GM04504 (cell line): ENCODE results near the gene ALLC.

Source experiments
- DNase-seq: peaks from one replicate; pipeline ENCODE4 v3.0.0-alpha.2; 2012; ENCODE audit warnings: low read depth

Gene ALLC

DNA sequence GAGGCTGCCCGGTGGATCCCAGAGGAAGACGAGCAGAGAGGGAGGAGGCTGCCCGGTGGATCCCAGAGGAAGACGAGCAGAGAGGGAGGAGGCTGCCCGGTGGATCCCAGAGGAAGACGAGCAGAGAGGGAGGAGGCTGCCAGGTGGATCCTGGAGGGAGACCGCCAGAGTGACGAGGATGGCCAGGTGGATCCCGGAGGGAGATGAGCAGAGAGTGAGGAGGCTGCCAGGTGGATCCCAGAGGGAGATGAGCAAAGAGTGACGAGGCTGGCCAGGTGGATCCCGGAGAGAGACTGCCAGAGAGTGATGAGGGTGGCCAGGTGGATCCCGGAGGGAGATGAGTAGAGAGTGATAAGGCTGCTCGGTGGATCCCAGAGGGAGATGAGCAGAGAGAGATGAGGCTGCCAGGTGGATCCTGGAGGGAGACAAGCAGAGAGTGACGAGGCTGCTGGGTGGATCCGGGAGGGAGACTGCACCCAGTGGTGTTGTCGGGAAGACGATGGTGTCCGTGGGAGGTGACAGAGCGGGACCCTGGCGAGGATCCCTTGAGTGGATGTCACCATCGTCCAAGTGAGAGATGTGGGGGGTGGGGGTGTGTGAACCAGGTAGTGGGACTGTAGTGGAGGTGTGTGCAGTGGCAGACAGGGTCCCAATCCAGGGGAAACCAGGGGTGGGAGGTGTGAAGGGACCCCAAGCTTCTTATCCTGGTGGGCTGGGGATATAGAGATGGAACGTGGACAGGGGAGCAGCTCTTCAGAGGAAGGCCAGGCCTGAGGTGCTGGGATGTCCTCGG, 67.7 kb downstream of the ALLC start:
- DNase-seq = no peak

DNA sequence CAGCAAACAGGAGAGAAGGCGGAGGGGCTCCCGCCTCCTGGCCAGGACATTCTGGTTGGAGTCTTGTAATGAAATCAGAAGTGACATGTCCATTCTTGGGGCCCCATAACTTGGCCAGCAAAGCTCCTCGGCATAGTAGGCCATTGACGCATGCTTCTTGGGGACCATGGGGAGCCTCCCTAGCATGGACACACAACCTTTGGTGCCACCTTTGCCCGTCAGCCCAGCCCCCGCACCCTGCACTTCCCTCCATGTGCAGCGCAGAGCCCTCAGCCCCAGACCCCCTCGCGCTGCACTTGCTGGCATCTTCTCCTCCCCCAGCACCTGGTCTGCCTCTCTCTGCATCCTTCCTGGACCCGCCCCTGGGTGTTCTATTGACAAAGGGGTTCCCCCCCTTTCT, 68.5 kb downstream of the ALLC start:
- DNase-seq = no peak

DNA sequence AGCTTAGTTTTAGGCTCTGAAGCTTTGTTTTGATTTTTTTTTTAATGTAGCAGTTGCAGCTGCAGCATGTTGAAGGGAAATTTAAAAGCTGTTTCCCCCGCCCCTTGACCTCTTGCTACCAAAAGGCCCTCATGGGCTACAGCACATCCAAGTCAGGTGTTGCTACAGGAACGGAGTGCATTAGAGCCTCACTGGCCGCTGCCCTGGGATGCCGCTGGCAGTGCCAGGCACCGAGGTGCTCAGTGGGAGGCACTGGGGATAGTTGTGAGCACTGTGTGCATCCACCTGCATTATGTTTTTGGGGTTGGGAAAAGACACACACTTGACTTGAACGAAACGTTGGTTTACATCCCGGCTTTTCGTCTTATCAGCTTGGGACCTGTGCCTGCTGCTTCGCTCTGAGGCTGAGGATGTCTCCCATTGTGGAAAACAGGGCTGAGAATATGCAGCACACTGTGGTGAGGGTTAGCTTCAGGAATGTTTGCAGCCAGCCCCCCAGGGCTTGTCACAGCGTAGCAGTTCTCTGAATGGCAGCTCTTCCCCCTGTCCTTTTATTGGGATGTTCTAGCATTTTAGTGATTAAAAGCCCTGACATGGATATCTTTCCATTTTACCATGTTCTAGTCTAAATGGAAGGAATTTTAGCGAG, 69.5 kb downstream of the ALLC start:
- DNase-seq = no peak

DNA sequence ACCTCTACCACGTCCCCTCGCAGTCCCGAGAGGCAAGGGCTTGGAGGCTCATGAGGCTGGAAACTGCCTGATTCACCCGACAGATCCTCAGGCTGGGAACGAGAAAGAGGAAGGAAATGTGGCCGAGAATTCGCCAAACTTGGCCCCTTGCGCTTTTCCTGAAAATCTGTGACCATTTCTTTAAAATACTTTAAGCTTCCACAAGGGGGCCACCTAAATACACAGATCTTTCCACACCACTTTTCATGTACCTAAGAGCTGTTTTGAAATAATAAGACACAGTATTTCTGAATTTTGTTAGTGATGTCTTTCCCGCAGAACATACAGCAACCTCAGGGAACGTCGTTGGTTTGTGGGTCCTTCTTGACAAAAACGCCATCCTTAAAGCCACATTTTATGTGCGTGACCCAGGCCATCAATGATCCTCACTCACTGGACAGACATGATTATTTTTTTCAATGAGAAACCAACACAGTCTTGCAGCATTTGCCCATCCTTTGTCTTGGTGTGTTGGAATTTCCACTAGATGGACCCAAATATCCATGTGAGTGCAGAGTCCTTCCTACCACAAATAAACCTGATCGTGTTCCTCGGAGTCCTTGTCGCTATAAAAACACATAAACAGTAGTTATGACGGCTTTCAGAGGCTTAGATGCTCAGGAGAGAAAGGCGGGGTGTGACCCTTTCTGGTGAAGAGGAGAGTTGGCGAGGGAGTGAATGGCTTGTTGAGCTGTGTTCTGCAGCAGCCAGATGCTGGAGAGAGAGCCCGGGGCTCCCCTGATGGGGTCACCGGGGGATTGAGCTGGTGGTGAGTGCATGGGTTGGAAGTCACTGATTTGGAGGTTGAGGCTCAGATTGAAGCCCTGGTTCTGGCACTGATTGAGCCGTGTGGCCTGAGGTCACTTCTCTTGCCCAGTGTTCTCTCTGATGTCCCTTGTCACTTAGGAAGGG, 70.4 kb downstream of the ALLC start:
- no peak for DNase-seq

DNA sequence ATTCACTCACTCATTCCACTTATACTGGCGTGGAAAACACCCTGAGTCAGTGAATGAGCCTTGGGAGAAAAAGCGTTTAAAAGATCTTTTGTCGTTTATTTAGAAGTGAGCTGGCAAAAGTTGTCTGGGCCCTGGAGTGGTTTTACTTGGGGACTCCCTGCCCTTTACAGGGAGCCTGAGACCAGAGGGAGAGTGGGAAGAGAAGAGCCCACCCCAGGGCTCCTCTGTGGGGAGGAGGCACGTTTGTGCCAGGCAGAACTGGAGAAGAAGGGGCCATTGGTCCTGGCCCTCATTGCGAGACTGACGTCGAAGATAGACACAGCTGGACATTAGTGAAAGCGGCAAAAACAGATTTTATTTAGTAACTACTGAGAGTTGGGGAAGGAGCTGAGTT, 71.1 kb downstream of the ALLC start:
- DNase-seq = no peak

DNA sequence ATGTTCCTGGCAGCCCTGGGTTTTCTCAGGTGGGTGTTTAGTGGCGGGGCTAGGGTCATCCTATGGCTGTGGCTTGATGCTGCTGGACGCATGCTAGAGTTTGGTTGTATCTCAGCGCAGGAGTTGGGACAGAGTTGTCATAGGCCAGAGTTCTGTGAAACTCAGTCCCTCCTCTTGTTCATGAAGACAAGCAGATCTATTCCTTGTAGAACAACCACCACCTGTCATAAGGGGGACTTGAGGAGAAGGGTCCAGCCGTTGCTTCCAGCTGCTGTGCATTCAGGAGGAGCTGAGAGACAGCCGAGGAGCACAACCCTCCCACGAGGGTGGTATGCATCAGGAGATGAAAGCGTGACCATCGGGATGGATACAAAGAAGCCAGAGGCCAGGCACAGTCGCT, 71.8 kb downstream of the ALLC start:
- DNase-seq = no peak

DNA sequence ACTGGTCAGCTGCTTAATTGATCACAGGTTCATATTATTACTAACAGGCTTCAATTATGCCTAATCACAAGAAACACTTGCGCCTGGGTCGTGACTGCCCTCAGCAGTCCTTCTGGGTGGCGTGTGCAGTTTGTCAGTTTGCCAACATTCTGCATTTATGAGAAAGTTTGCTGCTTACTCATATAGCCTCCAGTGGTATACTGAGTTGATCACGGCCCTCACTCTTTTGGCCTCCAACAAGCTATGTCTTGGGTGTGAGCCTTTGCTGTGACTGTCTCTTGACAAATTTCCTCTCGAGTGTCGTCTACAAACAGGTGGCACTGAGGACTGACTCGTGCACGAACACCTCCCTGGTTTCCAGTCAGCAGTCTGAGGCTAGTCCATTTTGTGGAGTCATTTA, 72.6 kb downstream of the ALLC start:
- no peak for DNase-seq

DNA sequence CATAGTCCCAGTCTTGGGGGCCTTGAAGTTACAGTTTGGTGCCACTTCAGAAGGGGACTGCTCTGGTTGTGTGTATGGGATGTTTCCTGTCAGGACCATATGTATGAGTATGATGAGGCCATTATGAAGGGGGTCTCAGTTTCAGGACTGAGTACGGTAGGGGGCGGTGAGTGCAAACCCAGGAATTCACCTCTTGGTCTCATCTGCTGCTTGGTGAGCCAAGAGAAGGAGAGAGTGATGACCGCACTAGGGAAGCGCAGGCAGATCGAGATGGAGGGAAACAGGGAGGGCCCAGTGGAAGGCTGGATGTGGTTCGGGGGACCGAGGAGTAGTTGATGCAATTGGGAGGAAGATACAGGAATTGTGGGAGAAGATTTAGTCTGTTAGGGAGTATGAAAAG, 73.8 kb downstream of the ALLC start:
- no peak for DNase-seq

DNA sequence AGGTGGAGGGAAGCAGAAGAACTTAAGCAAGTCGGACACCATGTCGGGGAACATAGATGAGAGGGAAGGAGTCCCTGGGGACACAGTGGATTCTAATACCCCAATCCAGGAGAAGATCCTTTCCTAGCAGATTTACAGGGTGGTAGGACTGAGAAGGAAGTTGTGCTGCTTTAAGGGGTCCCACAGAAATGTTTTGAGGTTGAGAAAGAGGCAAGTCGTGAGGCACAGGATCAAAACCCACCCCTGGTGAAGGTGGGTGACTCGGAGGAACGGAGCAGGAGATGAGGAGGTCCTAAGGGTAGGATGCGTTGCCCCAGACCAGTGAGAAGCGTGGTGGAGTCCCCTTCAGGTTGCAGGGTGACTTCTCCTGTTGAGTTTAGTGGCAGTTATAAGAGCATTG, 78.1 kb downstream of the ALLC start:
- DNase-seq = no peak

DNA sequence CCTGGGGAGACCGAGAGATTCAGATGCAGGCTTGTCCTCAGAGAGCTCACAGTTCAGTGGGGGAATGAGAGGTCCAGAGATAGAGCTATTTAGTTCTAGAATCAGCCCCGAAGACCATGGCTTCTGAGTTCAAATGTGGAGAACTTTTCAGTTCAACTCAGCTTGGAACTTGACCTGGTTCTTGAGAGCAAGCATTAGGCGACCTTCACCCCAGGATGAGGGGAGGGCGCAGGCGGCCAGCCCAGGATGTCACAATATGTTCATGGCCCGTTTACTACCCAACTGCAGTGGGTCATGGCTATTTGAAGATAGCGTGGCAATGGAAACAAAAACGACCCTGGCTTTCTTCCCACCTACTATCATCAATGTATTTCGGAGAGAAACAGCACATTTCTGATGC, 79.1 kb downstream of the ALLC start:
- no peak for DNase-seq

DNA sequence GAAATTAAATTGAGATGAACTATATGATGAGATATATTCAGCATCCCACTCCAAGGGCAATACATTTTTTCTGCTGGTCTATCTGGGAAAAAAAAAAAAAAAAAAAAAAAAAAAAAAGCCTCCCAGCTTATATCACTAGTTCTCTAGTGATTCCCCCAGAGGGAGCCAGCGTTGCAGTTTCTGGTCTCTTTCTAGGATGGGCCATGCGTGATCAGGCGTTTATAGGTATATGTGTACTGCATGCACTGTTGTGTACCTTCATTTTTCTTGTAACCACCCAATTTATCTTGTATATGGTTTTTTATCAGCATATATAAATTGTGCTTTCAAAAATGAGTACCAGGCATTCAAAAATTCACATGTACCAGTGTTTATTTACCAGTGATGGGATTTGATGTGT, 80.5 kb downstream of the ALLC start:
- DNase-seq = no peak

DNA sequence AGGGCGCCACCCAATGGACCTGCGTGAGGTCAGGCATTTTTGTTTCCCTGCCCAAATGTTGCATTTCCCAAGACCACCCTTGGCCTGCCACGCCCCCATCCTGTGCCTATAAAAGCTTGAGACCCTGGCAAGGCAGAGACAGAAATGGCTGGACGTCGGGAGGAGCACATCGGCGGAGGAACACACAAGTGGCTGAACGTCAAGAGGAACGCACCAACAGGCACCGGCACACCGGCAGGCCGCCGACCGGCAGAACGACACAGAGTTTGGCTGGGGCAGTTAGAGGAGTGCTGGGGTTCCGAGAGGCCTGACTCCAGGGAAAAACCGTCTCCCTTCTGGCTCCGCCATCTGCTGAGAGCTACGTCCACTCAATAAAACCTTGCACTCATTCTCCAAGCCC, 81.3 kb downstream of the ALLC start:
- DNase-seq = no peak

DNA sequence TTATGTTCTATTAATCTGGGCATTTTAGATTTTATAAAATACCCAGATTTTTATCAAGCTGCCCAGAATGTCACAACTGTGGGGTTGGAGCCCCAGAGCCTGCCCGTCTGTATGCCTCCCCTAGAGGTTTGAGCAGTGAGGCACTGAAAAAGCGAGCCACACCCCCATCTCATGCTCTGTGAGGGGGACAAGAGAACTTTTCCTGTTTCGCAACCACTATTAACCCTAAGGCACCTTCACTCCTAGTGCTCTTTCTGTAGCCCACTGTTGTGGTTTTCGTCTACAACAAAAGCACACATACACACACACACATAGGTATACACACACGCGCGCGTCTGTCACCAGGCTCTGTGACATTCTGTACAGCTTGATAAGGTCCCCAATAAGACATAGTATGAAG, 83.4 kb downstream of the ALLC start:
- no peak for DNase-seq

DNA sequence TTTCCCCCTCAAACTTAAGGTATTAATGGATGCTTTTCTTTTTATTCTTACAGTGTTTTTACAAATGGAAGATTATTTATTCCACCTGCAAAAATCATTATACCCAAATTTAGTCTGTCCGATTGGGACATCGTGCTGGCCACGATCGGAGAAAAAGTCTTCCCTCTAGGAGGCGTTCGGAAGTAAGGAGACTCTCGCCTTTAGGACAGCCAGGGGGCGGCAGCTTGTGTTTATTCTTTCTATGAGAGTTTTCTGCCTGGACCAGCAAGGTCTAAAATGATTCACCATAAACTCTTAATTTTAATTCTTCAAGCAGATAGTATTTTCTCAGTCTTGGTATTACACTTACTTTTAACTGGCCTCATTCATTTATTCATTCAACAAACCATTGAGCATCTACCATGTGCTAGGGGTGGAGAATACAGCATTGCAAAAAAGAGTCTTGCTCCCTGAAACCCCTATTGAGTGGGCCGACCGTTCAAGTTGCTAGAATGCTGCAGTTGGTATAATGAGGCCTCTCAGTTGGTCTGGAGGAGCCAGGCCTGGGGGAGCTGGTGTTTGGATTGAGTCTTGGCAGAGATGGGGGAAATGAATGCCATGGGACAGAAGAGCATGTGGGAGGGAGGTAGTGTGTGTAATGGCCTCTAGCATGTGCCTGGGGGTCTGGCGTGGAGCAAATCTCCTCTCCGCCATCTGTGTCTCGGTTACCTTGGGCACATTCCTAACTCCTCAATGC, 84.0 kb downstream of the ALLC start:
- no peak for DNase-seq

DNA sequence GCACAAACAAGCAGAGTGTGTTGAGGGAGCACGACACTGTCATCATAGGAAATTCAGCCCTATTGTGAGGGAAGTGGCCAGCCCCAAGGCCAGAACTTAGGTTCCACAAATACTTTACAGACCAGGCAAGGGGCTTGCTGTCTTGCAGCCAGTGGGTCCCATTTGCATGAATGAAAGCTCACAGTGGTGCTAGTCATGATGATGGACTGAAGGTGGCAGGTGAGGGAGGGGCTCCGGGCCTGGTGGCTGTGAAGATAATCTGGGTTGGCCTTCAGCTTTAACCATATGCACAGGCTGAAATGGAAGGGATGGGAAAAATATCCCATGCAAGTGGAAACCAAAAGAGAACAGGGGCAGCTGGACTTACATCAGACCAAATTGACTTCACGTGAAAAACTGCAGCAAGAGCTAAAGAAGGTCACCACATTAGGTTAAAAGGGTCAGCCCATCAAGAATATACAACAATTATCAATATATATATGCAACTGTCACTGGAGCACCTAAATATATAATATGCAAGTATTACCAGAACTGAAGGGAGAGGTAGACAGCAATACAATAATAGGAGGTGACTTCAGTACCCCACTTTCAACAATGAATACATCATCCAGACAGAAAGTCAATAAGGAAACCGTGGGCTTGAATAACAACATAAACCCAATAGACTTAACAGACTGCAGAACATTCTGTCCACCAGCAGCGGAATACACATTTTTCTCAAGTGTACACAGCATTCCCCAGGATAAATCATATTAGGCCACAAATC, 84.9 kb downstream of the ALLC start:
- DNase-seq = no peak

DNA sequence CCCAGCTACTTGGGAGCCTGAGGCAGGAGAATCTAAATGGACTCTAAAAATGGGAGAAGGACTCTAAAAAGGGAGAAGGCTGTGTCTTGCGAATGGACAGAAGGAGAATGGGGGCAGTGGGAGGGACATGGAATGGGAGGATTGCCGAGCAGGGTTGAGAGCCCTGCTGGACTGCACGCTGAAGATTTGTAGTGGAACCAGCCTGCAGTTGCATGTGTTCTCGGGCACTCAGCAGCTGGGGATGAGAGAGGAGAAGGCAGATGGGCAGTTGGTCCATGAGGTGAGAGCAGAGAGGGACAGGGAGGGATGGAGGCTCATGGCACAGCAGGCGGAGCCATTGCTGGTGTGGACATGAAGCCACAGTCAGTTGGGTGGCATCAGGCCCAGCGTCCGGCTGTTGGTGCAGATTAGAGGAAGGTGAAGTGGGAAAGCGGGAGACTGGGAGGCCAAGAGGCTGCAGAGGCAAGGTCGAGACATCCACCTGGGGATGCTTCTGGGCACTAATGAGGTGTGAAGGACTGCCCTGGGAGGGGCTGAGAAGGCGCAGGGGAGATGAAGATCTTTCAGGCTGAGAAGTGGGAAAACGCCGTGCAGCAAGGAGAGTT, 86.1 kb downstream of the ALLC start:
- no peak for DNase-seq

DNA sequence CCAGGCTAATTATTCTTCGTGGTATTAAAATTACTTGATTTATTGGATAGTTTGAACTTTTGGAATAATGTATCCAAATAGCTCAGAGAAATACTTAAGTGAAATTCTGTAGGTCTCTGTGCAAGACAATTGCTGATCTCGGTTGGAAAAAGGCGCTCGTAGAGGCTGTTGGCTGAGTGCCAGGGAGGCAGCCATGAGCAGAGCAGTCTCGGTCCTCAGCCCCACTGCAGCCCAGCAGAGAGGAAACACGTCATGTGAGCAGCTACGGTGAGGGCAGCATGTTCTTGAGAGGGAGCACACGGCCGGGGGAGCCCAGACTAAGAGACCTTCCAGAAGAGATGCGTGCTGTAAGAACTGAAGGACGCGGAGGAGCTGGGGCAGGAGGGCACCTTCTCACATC, 87.9 kb downstream of the ALLC start:
- no peak for DNase-seq

DNA sequence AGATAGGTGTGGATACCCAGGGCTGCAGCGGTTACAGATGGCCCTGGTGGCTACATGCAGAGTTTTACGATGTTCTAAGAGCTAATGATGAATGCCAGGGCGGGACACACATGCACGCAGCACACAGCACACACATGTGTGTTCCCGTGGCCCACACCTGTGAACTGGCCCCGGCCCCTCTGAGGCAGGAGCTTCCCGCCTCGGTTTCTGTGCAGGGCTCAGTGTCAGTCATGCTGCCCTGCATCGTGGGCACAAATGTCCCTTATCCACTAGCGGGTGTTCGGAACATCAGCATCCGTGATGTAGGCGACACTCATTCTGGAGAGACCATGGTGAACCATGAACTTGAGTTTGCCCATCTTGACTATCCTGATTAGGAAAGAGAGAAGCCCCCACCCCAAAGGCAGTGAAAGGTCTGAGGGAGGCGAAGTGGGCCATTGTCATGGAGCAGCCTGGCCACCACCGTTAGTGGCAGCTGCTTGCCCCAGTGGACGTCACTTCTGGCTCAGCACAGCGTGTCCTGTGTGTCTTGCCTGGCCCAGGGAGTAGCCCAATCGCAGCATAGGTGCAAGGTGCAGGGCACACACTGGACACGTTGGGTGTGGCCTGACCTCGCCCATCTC, 89.1 kb downstream of the ALLC start:
- no peak for DNase-seq

DNA sequence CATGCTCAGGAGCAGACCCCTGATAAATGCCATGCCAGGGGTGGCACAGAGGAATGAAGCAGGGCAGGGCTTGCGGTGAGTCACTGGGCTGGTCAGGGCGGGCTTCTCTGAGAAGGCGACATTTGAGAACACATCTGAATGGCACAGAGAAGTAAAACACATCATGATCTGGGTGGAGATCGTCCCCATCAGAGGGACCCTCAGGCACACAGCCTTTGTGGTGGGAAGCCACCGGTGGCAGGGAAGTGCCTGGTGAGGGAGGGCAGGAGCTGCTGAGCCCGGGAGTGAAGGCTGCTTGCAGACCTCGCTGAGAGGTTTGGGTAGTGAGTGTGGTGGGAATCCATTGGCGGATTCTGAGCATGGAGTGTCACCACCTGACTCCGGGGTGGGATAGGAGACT, 89.8 kb downstream of the ALLC start:
- no peak for DNase-seq

DNA sequence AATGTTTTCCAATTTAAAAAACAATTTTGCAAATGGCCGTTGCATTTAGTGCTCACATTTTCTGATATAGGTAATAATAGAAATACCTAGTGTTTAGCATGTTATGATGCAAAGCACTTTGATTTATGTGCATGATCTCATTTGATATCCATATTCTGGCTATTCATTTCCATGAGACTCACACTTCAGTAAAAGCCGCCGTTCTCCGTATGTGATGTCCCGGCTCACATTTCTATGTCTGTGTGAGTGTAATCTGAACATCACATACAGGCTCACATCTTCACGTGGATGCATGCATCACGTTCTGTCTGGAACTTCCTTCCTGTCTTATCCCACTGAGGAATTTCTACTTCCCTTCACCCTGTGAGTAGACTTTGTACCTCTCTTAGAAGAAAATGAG, 91.2 kb downstream of the ALLC start:
- DNase-seq = no peak

DNA sequence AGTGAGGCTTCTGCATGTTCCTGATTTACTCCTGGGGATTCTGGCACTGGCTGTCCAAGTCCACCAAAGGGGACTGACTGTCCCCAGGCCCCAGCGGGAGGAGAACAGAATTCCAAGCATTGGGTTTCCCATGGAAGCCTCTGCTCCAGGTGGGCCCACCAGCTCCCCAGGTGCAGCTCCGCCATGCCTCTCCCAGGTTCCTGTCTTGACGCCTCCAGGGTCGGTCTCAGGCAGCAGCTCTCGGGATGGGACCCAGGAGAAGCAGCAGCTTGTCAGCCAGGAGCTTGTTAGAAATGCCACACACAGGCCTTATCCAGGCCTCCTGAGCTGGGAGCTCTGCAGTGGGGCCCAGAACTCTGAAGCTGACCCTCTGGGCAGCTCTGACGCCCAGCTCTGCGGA, 93.3 kb downstream of the ALLC start:
- DNase-seq = no peak
